ENCODE data around the gene OR1F1. TPM values are rescaled to one million over a fixed set of nuclear protein-coding genes. Genes with fewer than 3 reads are reported as not detected.

OR1F1 gene
- total and polyA plus RNA-seq, 2 donors (not counting 1 experiment from before 2014, with no cell fraction given) = 0.23 TPM; not detected in 1

GRCh38 chr16:3188675-3188924, 596 bp downstream of the OR1F1 start:
- Histone ChIP-seq H4K20me1 (ENCODE audit: control insufficient read depth, extremely low read depth, insufficient read depth, low read length) (no peaks in the 10 kb centered on the region), H3K4me1 (ENCODE audit: control insufficient read depth, extremely low read depth, insufficient read depth, low read length) (peaks cover 2% of the 10 kb centered on the region), H3K9ac (ENCODE audit: insufficient read depth, low read length) (peak overlapping the region; percentile 36), H3K27ac (ENCODE audit: insufficient read depth, low read length) (no peak overlapping the region), H2AFZ (ENCODE audit: low read length) (peak overlapping the region; percentile 94), H3K9me3 (ENCODE audit: control insufficient read depth, insufficient read depth, low read depth, low read length) (no peaks in the 10 kb centered on the region), H3K79me2 (ENCODE audit: control insufficient read depth, insufficient read depth, low read length) (no peaks in the 10 kb centered on the region), H3K4me3 (replicated peaks in 1 of 4; ENCODE audit: control extremely low read depth in 1 of 4, insufficient read depth in 1 of 4, low read depth in 3 of 4, low read length in 4 of 4) (peak overlapping the region; percentile 64 to 77 (median 70)), H3K4me2 (ENCODE audit: extremely low read depth, insufficient read depth, low read length) (peak overlapping the region; percentile 88), H3K36me3 (ENCODE audit: control insufficient read depth, insufficient read depth, low read length) (no peaks in the 10 kb centered on the region), H3K27me3 (ENCODE audit: control insufficient read depth, insufficient read depth, low read length) (peaks cover 4% of the 10 kb centered on the region)
- DNase-seq (ENCODE audit: low read depth in 2 of 2) = no peak
- TF ChIP-seq EZH2 (IDR thresholded peaks at IDR 0.05; ENCODE audit: low read length, missing control alignments) (no peak), CTCF (conservative IDR thresholded peaks at IDR 0.05 in 1 of 2, IDR thresholded peaks at IDR 0.05 in 1 of 2; ENCODE audit: low read depth in 1 of 2, low read length in 2 of 2) (no peak)

- Histone ChIP-seq H3K27ac (ENCODE audit: insufficient read depth, low read length) (peak overlapping the region; percentile 22), H3K27me3 (ENCODE audit: control insufficient read depth, insufficient read depth, low read length) (peaks cover 4% of the 10 kb centered on the region), H4K20me1 (ENCODE audit: control insufficient read depth, extremely low read depth, insufficient read depth, low read length) (no peaks in the 10 kb centered on the region), H3K79me2 (ENCODE audit: control insufficient read depth, insufficient read depth, low read length) (no peaks in the 10 kb centered on the region), H3K4me1 (ENCODE audit: control insufficient read depth, extremely low read depth, insufficient read depth, low read length) (peaks cover 2% of the 10 kb centered on the region), H3K4me2 (ENCODE audit: extremely low read depth, insufficient read depth, low read length) (peak overlapping the region; percentile 88), H2AFZ (ENCODE audit: low read length) (peak overlapping the region; percentile 94), H3K36me3 (ENCODE audit: control insufficient read depth, insufficient read depth, low read length) (no peaks in the 10 kb centered on the region), H3K9ac (ENCODE audit: insufficient read depth, low read length) (peak overlapping the region; percentile 40), H3K4me3 (replicated peaks in 1 of 4; ENCODE audit: control extremely low read depth in 1 of 4, insufficient read depth in 1 of 4, low read depth in 3 of 4, low read length in 4 of 4) (peak overlapping the region; percentile 64 to 77 (median 70)), H3K9me3 (ENCODE audit: control insufficient read depth, insufficient read depth, low read depth, low read length) (no peaks in the 10 kb centered on the region)
- DNase-seq (ENCODE audit: low read depth in 2 of 2) = peak; percentile 60 to 71
- TF ChIP-seq EZH2 (IDR thresholded peaks at IDR 0.05; ENCODE audit: low read length, missing control alignments) = no peak
- no peak for TF ChIP-seq CTCF (conservative IDR thresholded peaks at IDR 0.05 in 1 of 2, IDR thresholded peaks at IDR 0.05 in 1 of 2; ENCODE audit: low read depth in 1 of 2, low read length in 2 of 2)
Observed at GRCh38 chr16:3188925-3189825, 1.2 kb downstream of the OR1F1 start.

DNA sequence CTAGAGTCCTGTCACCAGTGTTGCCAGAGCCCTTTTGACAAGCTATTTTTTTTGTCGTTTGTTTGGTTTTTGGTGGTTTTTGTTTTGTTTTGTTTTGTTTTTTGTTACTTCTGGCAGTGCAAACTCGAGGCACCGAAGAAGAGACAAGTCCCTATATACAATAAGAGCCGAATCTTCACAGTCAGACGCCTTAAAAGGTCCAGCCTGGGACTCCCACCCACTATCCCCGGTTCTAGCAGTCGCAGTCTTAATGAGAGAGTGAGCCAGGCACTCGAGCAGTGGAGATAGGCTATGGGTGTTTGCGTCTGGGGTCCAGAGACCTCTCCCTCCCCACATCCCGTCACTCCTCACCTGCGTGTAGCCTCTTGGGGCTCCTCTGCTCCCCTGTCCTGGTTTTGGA, 1.9 kb downstream of the OR1F1 start:
- Histone ChIP-seq H3K36me3 (ENCODE audit: control insufficient read depth, insufficient read depth, low read length) (no peaks in the 10 kb centered on the region), H3K4me3 (replicated peaks in 1 of 4; ENCODE audit: control extremely low read depth in 1 of 4, insufficient read depth in 1 of 4, low read depth in 3 of 4, low read length in 4 of 4) (peak overlapping the region in 3 of 4 experiments; percentile 64 to 77 (median 73)), H3K27ac (ENCODE audit: insufficient read depth, low read length) (no peak overlapping the region), H4K20me1 (ENCODE audit: control insufficient read depth, extremely low read depth, insufficient read depth, low read length) (no peaks in the 10 kb centered on the region), H3K27me3 (ENCODE audit: control insufficient read depth, insufficient read depth, low read length) (peaks cover 4% of the 10 kb centered on the region), H3K79me2 (ENCODE audit: control insufficient read depth, insufficient read depth, low read length) (no peaks in the 10 kb centered on the region), H3K9me3 (ENCODE audit: control insufficient read depth, insufficient read depth, low read depth, low read length) (no peaks in the 10 kb centered on the region), H3K4me2 (ENCODE audit: extremely low read depth, insufficient read depth, low read length) (peak overlapping the region; percentile 88), H3K9ac (ENCODE audit: insufficient read depth, low read length) (no peak overlapping the region), H3K4me1 (ENCODE audit: control insufficient read depth, extremely low read depth, insufficient read depth, low read length) (peaks cover 2% of the 10 kb centered on the region), H2AFZ (ENCODE audit: low read length) (no peak overlapping the region)
- no peak for TF ChIP-seq EZH2 (IDR thresholded peaks at IDR 0.05; ENCODE audit: low read length, missing control alignments)
- TF ChIP-seq CTCF (conservative IDR thresholded peaks at IDR 0.05 in 1 of 2, IDR thresholded peaks at IDR 0.05 in 1 of 2; ENCODE audit: low read depth in 1 of 2, low read length in 2 of 2) = no peak
- no peak for DNase-seq (ENCODE audit: low read depth in 2 of 2)

All from fibroblast of lung (primary cell).